Measurements from ENCODE around the gene TJAP1.

DNA sequence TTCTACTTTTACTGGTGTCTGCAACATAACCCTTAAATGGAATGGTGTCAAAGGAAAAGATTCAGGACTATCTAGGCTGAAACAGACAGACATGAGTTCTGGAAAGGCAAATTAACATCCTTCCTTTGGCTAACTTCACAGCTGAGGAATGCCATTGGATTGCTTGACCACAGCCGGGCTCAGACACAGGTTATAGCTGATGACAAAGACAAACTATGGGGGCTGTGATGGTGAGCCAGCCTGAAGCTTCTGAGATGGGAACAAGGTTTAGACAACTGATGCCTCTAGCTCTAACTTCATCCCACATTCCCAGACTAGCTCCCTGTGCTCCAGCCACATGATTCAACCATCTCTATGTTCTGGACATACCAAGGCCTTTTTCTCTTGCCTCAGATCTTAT is 54.8 kb downstream of the TJAP1 start:
- TF ChIP-seq, protein P1, sequence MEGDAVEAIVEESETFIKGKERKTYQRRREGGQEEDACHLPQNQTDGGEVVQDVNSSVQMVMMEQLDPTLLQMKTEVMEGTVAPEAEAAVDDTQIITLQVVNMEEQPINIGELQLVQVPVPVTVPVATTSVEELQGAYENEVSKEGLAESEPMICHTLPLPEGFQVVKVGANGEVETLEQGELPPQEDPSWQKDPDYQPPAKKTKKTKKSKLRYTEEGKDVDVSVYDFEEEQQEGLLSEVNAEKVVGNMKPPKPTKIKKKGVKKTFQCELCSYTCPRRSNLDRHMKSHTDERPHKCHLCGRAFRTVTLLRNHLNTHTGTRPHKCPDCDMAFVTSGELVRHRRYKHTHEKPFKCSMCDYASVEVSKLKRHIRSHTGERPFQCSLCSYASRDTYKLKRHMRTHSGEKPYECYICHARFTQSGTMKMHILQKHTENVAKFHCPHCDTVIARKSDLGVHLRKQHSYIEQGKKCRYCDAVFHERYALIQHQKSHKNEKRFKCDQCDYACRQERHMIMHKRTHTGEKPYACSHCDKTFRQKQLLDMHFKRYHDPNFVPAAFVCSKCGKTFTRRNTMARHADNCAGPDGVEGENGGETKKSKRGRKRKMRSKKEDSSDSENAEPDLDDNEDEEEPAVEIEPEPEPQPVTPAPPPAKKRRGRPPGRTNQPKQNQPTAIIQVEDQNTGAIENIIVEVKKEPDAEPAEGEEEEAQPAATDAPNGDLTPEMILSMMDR (IDR thresholded peaks at IDR 0.05; ENCODE audit: poor library complexity, severe bottlenecking) = no peak
- TF ChIP-seq POLR2AphosphoS5 (IDR thresholded peaks at IDR 0.05) = no peak
- TF ChIP-seq TAF1 (IDR thresholded peaks at IDR 0.05; ENCODE audit: low read depth) = no peak
- no peak for TF ChIP-seq SMC3 (conservative IDR thresholded peaks at IDR 0.05; ENCODE audit: poor library complexity)
- TF ChIP-seq MXI1 (conservative IDR thresholded peaks at IDR 0.05; ENCODE audit: poor library complexity, severe bottlenecking) = no peak
- no peak for TF ChIP-seq EZH2 (IDR thresholded peaks at IDR 0.05; ENCODE audit: borderline replicate concordance, insufficient read depth, low read length, poor library complexity, severe bottlenecking)
- TF ChIP-seq, protein P2, sequence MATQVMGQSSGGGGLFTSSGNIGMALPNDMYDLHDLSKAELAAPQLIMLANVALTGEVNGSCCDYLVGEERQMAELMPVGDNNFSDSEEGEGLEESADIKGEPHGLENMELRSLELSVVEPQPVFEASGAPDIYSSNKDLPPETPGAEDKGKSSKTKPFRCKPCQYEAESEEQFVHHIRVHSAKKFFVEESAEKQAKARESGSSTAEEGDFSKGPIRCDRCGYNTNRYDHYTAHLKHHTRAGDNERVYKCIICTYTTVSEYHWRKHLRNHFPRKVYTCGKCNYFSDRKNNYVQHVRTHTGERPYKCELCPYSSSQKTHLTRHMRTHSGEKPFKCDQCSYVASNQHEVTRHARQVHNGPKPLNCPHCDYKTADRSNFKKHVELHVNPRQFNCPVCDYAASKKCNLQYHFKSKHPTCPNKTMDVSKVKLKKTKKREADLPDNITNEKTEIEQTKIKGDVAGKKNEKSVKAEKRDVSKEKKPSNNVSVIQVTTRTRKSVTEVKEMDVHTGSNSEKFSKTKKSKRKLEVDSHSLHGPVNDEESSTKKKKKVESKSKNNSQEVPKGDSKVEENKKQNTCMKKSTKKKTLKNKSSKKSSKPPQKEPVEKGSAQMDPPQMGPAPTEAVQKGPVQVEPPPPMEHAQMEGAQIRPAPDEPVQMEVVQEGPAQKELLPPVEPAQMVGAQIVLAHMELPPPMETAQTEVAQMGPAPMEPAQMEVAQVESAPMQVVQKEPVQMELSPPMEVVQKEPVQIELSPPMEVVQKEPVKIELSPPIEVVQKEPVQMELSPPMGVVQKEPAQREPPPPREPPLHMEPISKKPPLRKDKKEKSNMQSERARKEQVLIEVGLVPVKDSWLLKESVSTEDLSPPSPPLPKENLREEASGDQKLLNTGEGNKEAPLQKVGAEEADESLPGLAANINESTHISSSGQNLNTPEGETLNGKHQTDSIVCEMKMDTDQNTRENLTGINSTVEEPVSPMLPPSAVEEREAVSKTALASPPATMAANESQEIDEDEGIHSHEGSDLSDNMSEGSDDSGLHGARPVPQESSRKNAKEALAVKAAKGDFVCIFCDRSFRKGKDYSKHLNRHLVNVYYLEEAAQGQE (IDR thresholded peaks at IDR 0.05; ENCODE audit: borderline replicate concordance) = no peak
